Measurements from ENCODE around the gene AHSA1. TPM values are rescaled to one million over a fixed set of nuclear protein-coding genes. Genes with fewer than 3 reads are reported as not detected.

AHSA1 gene
- total and polyA plus RNA-seq, 2 of the 8 experiments (the other 6 are each of a cell fraction or from before 2014, with no cell fraction given) = 155 to 221 TPM

DNA sequence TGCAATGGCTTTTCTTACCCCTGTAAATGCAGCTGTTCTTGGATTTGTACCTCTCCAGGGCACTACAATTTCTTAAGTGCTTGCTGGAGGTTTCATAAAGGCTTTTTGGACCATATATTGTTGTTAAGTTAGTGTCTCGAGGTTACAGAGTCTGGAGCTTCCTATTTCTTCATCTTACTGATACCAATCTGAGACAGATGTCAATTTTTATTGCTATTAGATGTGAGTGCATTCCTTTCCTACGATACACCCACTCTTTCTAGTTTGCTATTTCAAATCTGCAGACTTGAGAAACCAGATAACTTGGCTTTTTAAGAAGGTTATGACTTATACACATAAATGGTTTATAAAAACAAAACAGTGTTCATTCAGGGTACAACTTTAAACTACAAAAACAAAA, 36.7 kb upstream of the AHSA1 start:
- Histone ChIP-seq H2BK15ac (ENCODE audit: low read length) (no peak overlapping the region), H3K36me3 (ENCODE audit: control insufficient read depth in 2 of 4, insufficient read depth in 4 of 4, low read length in 3 of 4) (peaks cover 0 to 14% (median 2%) of the 10 kb centered on the region in 4 experiments; a peak in 3 of 8 replicates), H3K23ac (ENCODE audit: insufficient read length) (no peak overlapping the region), H4K20me1 (replicated peaks in 1 of 2; ENCODE audit: control insufficient read depth in 1 of 2, insufficient read depth in 2 of 2, low read length in 2 of 2) (no peaks in the 10 kb centered on the region), H3K23me2 (ENCODE audit: low read depth, low read length) (no peaks in the 10 kb centered on the region), H3K27me3 (replicated peaks in 1 of 4; ENCODE audit: control insufficient read depth in 3 of 4, extremely low read depth in 1 of 4, insufficient read depth in 3 of 4, low read length in 3 of 4) (no peaks in the 10 kb centered on the region), H3K4me3 (ENCODE audit: extremely low read depth in 1 of 4, insufficient read depth in 2 of 4, low read depth in 3 of 4, low read length in 4 of 4) (no peak overlapping the region), H3K79me1 (ENCODE audit: low read depth, low read length) (no peaks in the 10 kb centered on the region), H2BK20ac (ENCODE audit: low read length) (no peak overlapping the region), H3K4ac (replicated peaks; ENCODE audit: insufficient read length, low read depth, low read length) (no peak overlapping the region), H4K91ac (replicated peaks; ENCODE audit: insufficient read length, low read length) (no peak overlapping the region), H4K5ac (ENCODE audit: insufficient read length, low read depth, low read length) (no peak overlapping the region), H2BK5ac (ENCODE audit: low read depth, low read length) (no peak overlapping the region), H2AK5ac (ENCODE audit: low read depth, low read length) (no peak overlapping the region), H3K79me2 (ENCODE audit: control insufficient read depth in 1 of 2, insufficient read depth in 2 of 2, low read length in 2 of 2) (no peaks in the 10 kb centered on the region), H3K56ac (replicated peaks; ENCODE audit: insufficient read length, low read depth, low read length) (no peak overlapping the region), H2AFZ (ENCODE audit: low read length) (no peak overlapping the region), H2BK120ac (replicated peaks; ENCODE audit: low read depth, low read length) (no peak overlapping the region), H3K27ac (ENCODE audit: low read depth, low read length) (no peak overlapping the region), H3K9me3 (ENCODE audit: insufficient read depth in 2 of 2, low read depth in 1 of 2, low read length in 1 of 2) (peaks cover 5 to 12% of the 10 kb centered on the region in 2 experiments; a peak in 3 of 4 replicates), H3K4me1 (replicated peaks in 1 of 4; ENCODE audit: control insufficient read depth in 3 of 4, insufficient read depth in 4 of 4, low read length in 3 of 4) (peaks cover 2 to 8% (median 4%) of the 10 kb centered on the region in 4 experiments; a peak in 4 of 7 replicates), H3K9ac (replicated peaks in 1 of 4; ENCODE audit: extremely low read depth in 1 of 4, low read depth in 3 of 4, low read length in 3 of 4) (no peak overlapping the region), H4K8ac (ENCODE audit: extremely low read depth, insufficient read depth, low read length) (no peak overlapping the region), H2BK12ac (ENCODE audit: low read depth, low read length) (no peak overlapping the region), H3K4me2 (ENCODE audit: insufficient read depth in 1 of 2, low read depth in 2 of 2, low read length in 2 of 2) (no peak overlapping the region), H3K14ac (ENCODE audit: insufficient read length) (no peak overlapping the region), H3K18ac (ENCODE audit: extremely low read depth, low read length) (no peak overlapping the region)
- POLR2A ChIA-PET (ENCODE audit: partially characterized antibody) = interaction anchor here (1.1 kb wide), 1 partner anchor 102 kb away, joined by 3 read pairs; no protein-coding TSS in a partner anchor
- WGBS, 2 experiments (ENCODE audit: extremely low coverage in 1 of 2, insufficient coverage in 1 of 2, insufficient read length in 1 of 2, insufficient replicate concordance in 2 of 2, low coverage in 1 of 2, low lambda C conversion rate in 2 of 2, missing lambda C conversion rate in 1 of 2) = 65% methylated on average over 2 of the region's 2 CpGs; no CpG with 5 or more reads in 1 of the 2 experiments
- FAIRE-seq (no peak), DNase-seq (ENCODE audit: low read depth in 1 of 2, low spot score in 2 of 2) (no peak)
- CTCF ChIA-PET (ENCODE audit: partially characterized antibody) = interaction anchor here (0.5 to 1.0 kb wide), 2 partner anchors 14 to 55 kb away, joined by 3 to 4 read pairs; no protein-coding TSS in a partner anchor
- TF ChIP-seq PHF8 (conservative IDR thresholded peaks at IDR 0.05; ENCODE audit: low read depth, low read length) (no peak), FOSL1 (IDR thresholded peaks at IDR 0.05; ENCODE audit: insufficient read depth, low read depth, low read length) (no peak), CHD1 (IDR thresholded peaks at IDR 0.05; ENCODE audit: low read depth, low read length) (no peak), NANOG (IDR thresholded peaks at IDR 0.05; ENCODE audit: insufficient read depth, low read depth, low read length, poor library complexity, severe bottlenecking) (no peak)

Data from H1 (cell line).